K562 (cell line): Measurements from ENCODE around the gene RTCA. TPM values are rescaled to one million over a fixed set of nuclear protein-coding genes. Genes with fewer than 3 reads are reported as not detected.

ENCODE experiments used
- ATAC-seq: fragments of 200-7000 bp; cut with Tn5 transposase; 3 replicates; pipeline ENCODE4 v1.9.1; 2020; ENCODE audit warnings: moderate library complexity
- BruUV-seq: library from RNA; stranded (reverse); fragments of 400-500 nt; replicated peaks from 2 replicates; lab custom pipeline; 2021; lab: Mats Ljungman, UMichigan
- CTCF ChIA-PET: fragments of 300-600 bp; formaldehyde crosslinking; extraction: SDS; loops from one replicate; lab custom pipeline; 2021; ENCODE audit warnings: low intra/inter-chr PET ratio; lab: Yijun Ruan, JAX
- POLR2A ChIA-PET: fragments of 300-600, 350-650 bp; sonication (Branson Sonifier 250); formaldehyde crosslinking; extraction: SDS; loops from one replicate; lab custom pipeline; 2021; ENCODE audit warnings: antibody characterized with exemption, inconsistent platforms; lab: Yijun Ruan, JAX
- DNase-seq, 4 experiments: peaks; one replicate each; pipeline versions ENCODE4 v3.0.0 to v3.0.0-alpha.2; 2011 to 2018; ENCODE audit warnings: low spot score in 3 of 4, mixed read lengths in 3 of 4; ENCODE audit errors: extremely low read depth in 1 of 4
- FAIRE-seq: peaks from 2 replicates; lab custom pipeline; 2011; peaks lifted over from hg19 to GRCh38; lab: Jason Lieb, UNC
- H2AFZ ChIP-seq: 2 replicates; pipeline ENCODE4 v1.6.0; 2011; ENCODE audit warnings: low read depth, low read length, control low read depth, inconsistent platforms
- H3K27ac ChIP-seq: fragments of 200-600 bp; 3 replicates; pipeline ENCODE4 v1.8.0; 2011; ENCODE audit warnings: low read depth, mild to moderate bottlenecking, control low read depth, inconsistent platforms, low read length, moderate library complexity, mixed read lengths; ENCODE audit errors: extremely low read depth
- H3K27me3 ChIP-seq, 2 experiments: fragments of 300-600 bp in 1 of 2; 2 replicates in 1 of 2; 3 replicates in 1 of 2; pipeline versions ENCODE4 v1.6.0 to v1.8.0; 2011; ENCODE audit warnings: inconsistent platforms in 2 of 2, low read length in 2 of 2, mild to moderate bottlenecking in 1 of 2, mixed read lengths in 1 of 2, moderate library complexity in 1 of 2; ENCODE audit not compliant: control insufficient read depth in 2 of 2, insufficient read depth in 2 of 2
- H3K36me3 ChIP-seq: fragments of 300-600 bp; 3 replicates; pipeline ENCODE4 v1.8.0; 2011; ENCODE audit warnings: mild to moderate bottlenecking, low read length, inconsistent platforms; ENCODE audit not compliant: control insufficient read depth, insufficient read depth
- H3K4me1 ChIP-seq, 2 experiments: fragments of 200-600 bp in 1 of 2; replicated peaks in 1 of 2; 2 replicates in 1 of 2; 3 replicates in 1 of 2; pipeline versions ENCODE4 v1.5.1 to v1.8.0; 2011; ENCODE audit warnings: inconsistent platforms in 2 of 2, low read length in 2 of 2, mild to moderate bottlenecking in 1 of 2, mixed read lengths in 1 of 2, moderate library complexity in 1 of 2; ENCODE audit not compliant: control insufficient read depth in 2 of 2, insufficient read depth in 2 of 2
- H3K4me2 ChIP-seq: 2 replicates; pipeline ENCODE4 v1.6.1; 2011; ENCODE audit warnings: low read length, control low read depth, inconsistent platforms, mixed read lengths; ENCODE audit not compliant: insufficient read depth
- H3K4me3 ChIP-seq: fragments of 200-600 bp; sonication (generic), shearing (Covaris generic); 2 replicates; pipeline ENCODE4 v1.5.1; 2016; ENCODE audit warnings: control low read depth, inconsistent platforms
- H3K79me2 ChIP-seq: fragments of 200-600 bp; 3 replicates; pipeline ENCODE4 v1.8.0; 2011; ENCODE audit warnings: low read length, inconsistent platforms; ENCODE audit not compliant: control insufficient read depth, insufficient read depth
- H3K9ac ChIP-seq, 2 experiments: 2 replicates each; pipeline versions ENCODE4 v1.6.0 to v1.6.1; 2011; ENCODE audit warnings: low read depth in 2 of 2, low read length in 2 of 2, control low read depth in 1 of 2, inconsistent platforms in 1 of 2, mild to moderate bottlenecking in 1 of 2, mixed read lengths in 1 of 2; ENCODE audit not compliant: insufficient read depth in 1 of 2
- H3K9me1 ChIP-seq: one replicate; pipeline ENCODE4 v1.6.0; 2011; ENCODE audit warnings: inconsistent platforms, mild to moderate bottlenecking, low read length, moderate library complexity; ENCODE audit not compliant: control insufficient read depth, insufficient read depth
- H3K9me3 ChIP-seq: replicated peaks from 2 replicates; pipeline ENCODE4 v1.5.1; 2011; ENCODE audit warnings: low read depth, low read length, inconsistent platforms; ENCODE audit not compliant: control insufficient read depth, insufficient read depth
- H4K20me1 ChIP-seq: replicated peaks from 2 replicates; pipeline ENCODE4 v1.6.1; 2011; ENCODE audit warnings: low read length, inconsistent platforms, mixed read lengths; ENCODE audit not compliant: control insufficient read depth, insufficient read depth
- ARNT ChIP-seq, 2 experiments: fragments of 450-650 bp; IDR thresholded peaks; 2 replicates each; pipeline ENCODE4 v1.6.1; 2016; ENCODE audit warnings: mild to moderate bottlenecking in 1 of 2
- CEBPG ChIP-seq, 3 experiments: fragments of 200-800 bp in 1 of 3; sonication (Bioruptor generic) in 1 of 3; sonication (generic) in 1 of 3; formaldehyde crosslinking in 1 of 3; IDR thresholded peaks in 2 of 3; conservative IDR thresholded peaks in 1 of 3; 2 replicates each; pipeline versions ENCODE4 v1.6.1 to v1.8.0; 2016 to 2022; ENCODE audit warnings: missing compliant biosample characterization in 2 of 3, missing genetic modification characterization in 2 of 3, mild to moderate bottlenecking in 1 of 3, missing genetic modification reagents in 1 of 3
- EP400 ChIP-seq: fragments of 450-650 bp; IDR thresholded peaks from 2 replicates; pipeline ENCODE4 v1.6.1; 2017; ENCODE audit warnings: antibody characterized with exemption, mild to moderate bottlenecking, moderate library complexity
- ETS2 ChIP-seq: IDR thresholded peaks from 2 replicates; pipeline ENCODE4 v1.6.1; 2016; ENCODE audit warnings: borderline replicate concordance, missing genetic modification characterization, mild to moderate bottlenecking, moderate library complexity, missing compliant biosample characterization; ENCODE audit not compliant: poor library complexity, severe bottlenecking
- GTF2E2 ChIP-seq: fragments of 200-800 bp; sonication (Bioruptor generic); IDR thresholded peaks from 2 replicates; pipeline ENCODE4 v1.6.1; 2016; ENCODE audit warnings: missing genetic modification characterization, missing compliant biosample characterization
- JUND ChIP-seq, 2 experiments: IDR thresholded peaks; 2 replicates in 1 of 2; 3 replicates in 1 of 2; pipeline ENCODE4 v1.6.1; 2011; ENCODE audit warnings: borderline replicate concordance in 2 of 2, low read depth in 2 of 2, low read length in 2 of 2, improper control_type of control experiment in 1 of 2, missing biosample characterization in 1 of 2, missing genetic modification characterization in 1 of 2, missing genetic modification reagents in 1 of 2
- NFRKB ChIP-seq: fragments of 450-650 bp; IDR thresholded peaks from 2 replicates; pipeline ENCODE4 v1.6.1; 2016; ENCODE audit warnings: low read depth
- PCBP2 ChIP-seq: fragments of 200-400 bp; formaldehyde crosslinking; IDR thresholded peaks from 2 replicates; pipeline ENCODE4 v1.6.1; 2018; ENCODE audit warnings: low read length, low read depth, mild to moderate bottlenecking, moderate library complexity; ENCODE audit not compliant: poor library complexity, severe bottlenecking
- PPARD ChIP-seq: fragments of 250-450 bp; sonication (Bioruptor Pico); IDR thresholded peaks from 2 replicates; pipeline ENCODE4 v1.8.0; 2022; ENCODE audit warnings: inconsistent platforms, mild to moderate bottlenecking, moderate library complexity
- RFX1 ChIP-seq: fragments of 450-650 bp; IDR thresholded peaks from 2 replicates; pipeline ENCODE4 v1.6.1; 2016; ENCODE audit warnings: mild to moderate bottlenecking, moderate library complexity
- SRSF1 ChIP-seq: fragments of 200-400 bp; formaldehyde crosslinking; IDR thresholded peaks from 2 replicates; pipeline ENCODE4 v1.6.1; 2017; ENCODE audit warnings: mild to moderate bottlenecking, low read depth, low read length, moderate library complexity
- ZNF3 ChIP-seq: fragments of 250-450 bp; sonication (Bioruptor Pico); IDR thresholded peaks from 2 replicates; pipeline ENCODE4 v1.5.0; 2021; ENCODE audit warnings: mild to moderate bottlenecking, moderate library complexity
- ZNF316 ChIP-seq: fragments of 450-650 bp; IDR thresholded peaks from 2 replicates; pipeline ENCODE4 v1.6.1; 2016
- ZNF584 ChIP-seq: fragments of 200-800 bp; sonication (Bioruptor generic); IDR thresholded peaks from 2 replicates; pipeline ENCODE4 v1.6.1; 2016; ENCODE audit warnings: low read depth, mild to moderate bottlenecking, missing genetic modification characterization, missing compliant biosample characterization
- ZNF707 ChIP-seq: fragments of 250-450 bp; sonication (Bioruptor Pico); conservative IDR thresholded peaks from 2 replicates; pipeline ENCODE4 v1.8.0; 2022; ENCODE audit warnings: inconsistent platforms, mild to moderate bottlenecking, moderate library complexity
- ZNF764 ChIP-seq: fragments of 250-450 bp; sonication (Bioruptor Pico); IDR thresholded peaks from 2 replicates; pipeline ENCODE4 v1.4.0; 2020; ENCODE audit warnings: low read depth, mild to moderate bottlenecking, moderate library complexity
- ZSCAN32 ChIP-seq: fragments of 450-650 bp; formaldehyde crosslinking; IDR thresholded peaks from 2 replicates; pipeline ENCODE4 v1.4.0; 2020; ENCODE audit warnings: mild to moderate bottlenecking, moderate library complexity
- WGBS: fragments of 100-300 bp; shearing (Covaris generic); methylation state at CpG from one replicate; pipeline ENCODE4 v1.1.6; 2016; ENCODE audit warnings: low coverage, mixed read lengths; ENCODE audit not compliant: insufficient coverage; ENCODE audit errors: missing lambda C conversion rate; 5-methylcytosine and 5-hydroxymethylcytosine counted together
- in situ Hi-C: fragments of 300-500 bp; cut with MboI; formaldehyde crosslinking; loops from 4 replicates; pipeline ENCODE4 v1.15.0; 2018; ENCODE audit warnings: inconsistent platforms, mixed read lengths
- intact Hi-C: fragments of 100-400 bp; cut with micrococcal nuclease; formaldehyde crosslinking; loops from 2 replicates; pipeline ENCODE4 v1.14.2; 2022
- polyA plus RNA-seq, 8 experiments: library from polyadenylated mRNA; depleted of rRNA in 4 of 8; stranded (reverse) in 5 of 8; unstranded in 3 of 8; fragments of >200 nt; fragmentation: Nextera tagmentation in 2 of 8; fragmentation: Illumina TruSeq in 1 of 8; extraction: Ambion mirVana in 2 of 8; extraction: Trizol in 1 of 8; gene quantifications; 2 replicates each; pipeline versions ENCODE4 v1.2.1 to v1.2.3, GENCODE V29; 2011 to 2014; ENCODE audit warnings: inconsistent platforms in 1 of 8, missing spikeins in 1 of 8
- total RNA-seq, 7 experiments: library from RNA; depleted of rRNA in 6 of 7; stranded (reverse); fragments of >200 nt in 6 of 7; fragmentation: Illumina TruSeq in 2 of 7; extraction: Trizol in 2 of 7; gene quantifications; 2 replicates each; pipeline versions ENCODE4 v1.2.1 to v1.2.3, GENCODE V29; 2011 to 2021; ENCODE audit warnings: low replicate concordance in 1 of 7
- TF ChIP-seq, protein P1 (sequence below), 2 experiments: fragments of 450-650 bp in 1 of 2; sonication (generic) in 1 of 2; formaldehyde crosslinking in 1 of 2; IDR thresholded peaks in 1 of 2; conservative IDR thresholded peaks in 1 of 2; 2 replicates each; pipeline versions ENCODE4 v1.6.1 to v1.8.1; 2016 to 2023; ENCODE audit warnings: mild to moderate bottlenecking in 2 of 2, moderate library complexity in 2 of 2, inconsistent platforms in 1 of 2, missing genetic modification reagents in 1 of 2
- TF ChIP-seq, protein P2 (sequence below): fragments of 450-650 bp; IDR thresholded peaks from 2 replicates; pipeline ENCODE4 v1.6.1; 2016; ENCODE audit warnings: missing biosample characterization, missing genetic modification characterization

Gene RTCA
- total and polyA plus RNA-seq, 9 of the 15 experiments (the other 6 are each of a cell fraction or from before 2014, with no cell fraction given): 11.6 to 57.2 (median 43.2) TPM

DNA sequence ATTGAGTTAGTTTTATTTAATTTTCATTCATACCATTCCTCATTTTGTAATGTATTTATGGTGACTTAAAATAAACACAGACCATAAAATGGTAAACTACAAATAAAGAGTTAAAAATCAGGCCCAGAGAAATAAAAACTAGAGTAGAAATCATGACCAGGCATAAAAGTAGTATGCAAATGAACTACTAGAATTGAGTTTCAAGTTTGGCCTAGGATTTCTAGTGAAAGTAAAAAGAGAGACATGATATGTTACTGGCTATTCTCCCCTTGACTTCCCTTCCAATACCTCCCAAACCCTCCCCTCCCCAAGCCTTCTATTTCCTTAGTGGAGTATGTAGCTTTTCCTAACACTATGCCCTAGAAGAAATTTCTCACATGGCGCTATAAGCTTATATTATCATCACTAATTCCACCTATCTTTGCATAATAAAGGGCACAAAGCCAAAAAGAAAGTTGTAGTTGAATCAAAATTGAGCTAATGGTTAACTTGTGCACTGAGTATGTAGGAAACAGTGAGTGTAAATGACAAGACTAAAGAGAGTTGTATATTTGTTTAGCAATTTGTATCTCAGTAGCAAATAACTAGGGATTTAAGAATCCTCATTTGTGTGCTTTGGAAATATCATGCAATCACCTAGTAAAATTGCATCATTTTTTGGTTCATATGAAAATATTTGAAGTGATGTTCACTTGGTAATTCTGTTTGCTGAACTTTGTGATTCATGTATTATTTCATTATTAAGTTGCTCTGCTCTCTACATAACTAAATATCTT, 56.6 kb downstream of the RTCA start:
- intact Hi-C loops (no loop called here), in situ Hi-C loops (no loop called here)
- FAIRE-seq (no peak), ATAC-seq (no peak), DNase-seq (no peak)
- Histone ChIP-seq H3K9ac (no peak overlapping the region), H3K27me3 (no peaks in the 10 kb centered on the region), H4K20me1 (no peaks in the 10 kb centered on the region), H3K27ac (peak overlapping the region; percentile 29; the same call in 2 of the 3 replicates), H3K9me1 (no peaks in the 10 kb centered on the region), H3K4me2 (no peak overlapping the region), H3K9me3 (no peaks in the 10 kb centered on the region), H3K4me3 (no peak overlapping the region), H3K36me3 (no peaks in the 10 kb centered on the region), H3K4me1 (peaks cover 10 to 27% of the 10 kb centered on the region in 2 experiments), H2AFZ (peak overlapping the region; percentile 83), H3K79me2 (no peaks in the 10 kb centered on the region)
- CTCF ChIA-PET: no interaction called here
- 87% methylated on average over 1 of the region's 1 CpG for WGBS
- no TSS peak for BruUV-seq
- POLR2A ChIA-PET: interaction anchor here (1.1 to 1.6 kb wide), 2 partner anchors 21 to 25 kb away, joined by 3 read pairs; no protein-coding TSS in a partner anchor
- TF ChIP-seq ZNF764: no peak
- 0 out of 2 replicates have a peak, but pooled peaks have one; percentile 20 for TF ChIP-seq GTF2E2 (tag)
- TF ChIP-seq ZNF316: peak; percentile 64
- TF ChIP-seq EP400: peak; percentile 61
- peak; percentile 17; the same call in 1 of the 2 replicates for TF ChIP-seq JUND (IDR thresholded peaks at IDR 0.05; ENCODE audit: borderline replicate concordance, low read depth, low read length)
- 0 out of 3 replicates have a peak, but pooled peaks have one; percentile 17 for TF ChIP-seq JUND (tag; IDR thresholded peaks at IDR 0.05; ENCODE audit: borderline replicate concordance, low read depth, low read length)
- TF ChIP-seq, protein P1, sequence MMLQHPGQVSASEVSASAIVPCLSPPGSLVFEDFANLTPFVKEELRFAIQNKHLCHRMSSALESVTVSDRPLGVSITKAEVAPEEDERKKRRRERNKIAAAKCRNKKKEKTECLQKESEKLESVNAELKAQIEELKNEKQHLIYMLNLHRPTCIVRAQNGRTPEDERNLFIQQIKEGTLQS (IDR thresholded peaks at IDR 0.05): peak; percentile 93
- TF ChIP-seq, protein P1 (CRISPR knock-in tag; conservative IDR thresholded peaks at IDR 0.05): no peak
- no peak for TF ChIP-seq ETS2 (tag)
- TF ChIP-seq CEBPG (CRISPR knock-in tag; IDR thresholded peaks at IDR 0.05): peak; percentile 87
- peak; percentile 97 to 98 for TF ChIP-seq CEBPG (tag; conservative IDR thresholded peaks at IDR 0.05 in 1 of 2, IDR thresholded peaks at IDR 0.05 in 1 of 2)
- no peak for TF ChIP-seq ZNF707 (CRISPR knock-in tag)
- no peak for TF ChIP-seq RFX1
- TF ChIP-seq ZNF584 (CRISPR knock-in tag): no peak
- TF ChIP-seq ARNT (IDR thresholded peaks at IDR 0.05): 0 out of 4 replicates have a peak, but pooled peaks of 1 of the 2 experiments have one; percentile 56
- TF ChIP-seq, protein P2, sequence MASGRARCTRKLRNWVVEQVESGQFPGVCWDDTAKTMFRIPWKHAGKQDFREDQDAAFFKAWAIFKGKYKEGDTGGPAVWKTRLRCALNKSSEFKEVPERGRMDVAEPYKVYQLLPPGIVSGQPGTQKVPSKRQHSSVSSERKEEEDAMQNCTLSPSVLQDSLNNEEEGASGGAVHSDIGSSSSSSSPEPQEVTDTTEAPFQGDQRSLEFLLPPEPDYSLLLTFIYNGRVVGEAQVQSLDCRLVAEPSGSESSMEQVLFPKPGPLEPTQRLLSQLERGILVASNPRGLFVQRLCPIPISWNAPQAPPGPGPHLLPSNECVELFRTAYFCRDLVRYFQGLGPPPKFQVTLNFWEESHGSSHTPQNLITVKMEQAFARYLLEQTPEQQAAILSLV (tag): peak; percentile 93
- peak; percentile 45; the same call in 1 of the 2 replicates for TF ChIP-seq NFRKB
- no peak for TF ChIP-seq SRSF1
- peak; percentile 43 for TF ChIP-seq PCBP2
- TF ChIP-seq PPARD (CRISPR knock-in tag): no peak
- TF ChIP-seq ZSCAN32 (CRISPR knock-in tag): peak; percentile 90
- TF ChIP-seq ZNF3 (CRISPR knock-in tag): no peak
